HG03457 (cell line): ENCODE measurements around the gene CDC25A.

ENCODE experiments used
- ATAC-seq: cut with Tn5 transposase; IDR thresholded peaks from one replicate; pipeline ENCODE4 v1.9.1; 2021; ENCODE audit warnings: moderate number of reproducible peaks; ENCODE audit not compliant: unreplicated experiment

The CDC25A gene

GRCh38 chr3:48143567-48143966 lies 44.6 kb downstream of the CDC25A start:
- no peak for ATAC-seq

GRCh38 chr3:48142316-48142870 lies 45.8 kb downstream of the CDC25A start:
- ATAC-seq = no peak

- ATAC-seq = no peak
Observed at GRCh38 chr3:48141604-48142137, 46.5 kb downstream of the CDC25A start.

DNA sequence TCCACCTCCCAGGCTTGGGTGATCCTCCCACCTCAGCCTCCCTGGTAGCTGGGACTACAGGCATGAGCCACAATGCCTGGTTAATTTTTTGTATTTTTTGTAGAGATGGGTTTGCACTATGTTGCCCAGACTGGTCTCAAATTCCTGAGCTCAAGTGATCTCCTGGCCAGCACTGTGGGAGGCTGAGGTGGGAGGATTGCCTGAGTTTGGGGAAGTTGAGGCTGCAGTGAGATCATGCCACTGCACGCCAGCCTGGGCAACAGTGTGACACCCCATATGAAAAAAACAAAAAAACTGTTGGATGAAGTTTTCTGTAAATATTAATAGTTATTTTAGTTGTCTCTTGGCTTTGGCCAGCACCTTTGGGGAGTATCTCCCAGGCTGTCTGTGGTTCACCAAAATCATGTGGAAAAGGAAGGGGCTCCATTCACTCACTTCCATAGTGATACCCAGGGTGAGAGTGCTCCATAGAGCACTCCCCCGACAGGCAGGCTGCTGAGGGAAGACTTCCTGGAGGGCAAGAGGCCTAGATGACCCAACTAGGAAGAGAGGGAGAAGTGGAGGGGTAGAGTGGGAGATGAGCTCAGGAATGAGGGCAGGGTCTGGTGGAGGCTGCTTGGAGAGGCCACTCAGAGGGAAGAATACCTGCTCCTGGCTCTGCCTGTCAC lies 47.1 kb downstream of the CDC25A start:
- ATAC-seq = no peak

DNA sequence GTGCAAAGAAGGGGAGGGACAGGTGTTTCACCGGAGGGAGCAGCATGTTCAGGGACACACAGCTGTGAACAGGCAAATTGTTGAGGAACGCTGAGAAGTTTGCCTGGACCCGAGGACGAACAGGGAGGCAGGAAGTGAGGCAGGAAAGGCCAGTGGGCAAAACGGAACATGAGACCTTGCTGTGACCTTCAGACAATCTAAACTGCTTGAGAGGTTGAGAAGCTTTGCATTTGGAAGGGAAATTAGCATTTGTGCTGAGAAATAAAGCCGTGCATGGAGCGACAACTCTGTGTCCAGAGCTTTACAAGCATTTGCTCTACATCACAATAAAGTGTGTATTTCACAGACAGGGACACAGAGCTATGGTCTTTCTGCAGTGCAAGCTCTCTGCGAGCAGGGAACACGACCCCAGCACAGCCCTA lies 47.9 kb downstream of the CDC25A start:
- ATAC-seq = no peak

DNA sequence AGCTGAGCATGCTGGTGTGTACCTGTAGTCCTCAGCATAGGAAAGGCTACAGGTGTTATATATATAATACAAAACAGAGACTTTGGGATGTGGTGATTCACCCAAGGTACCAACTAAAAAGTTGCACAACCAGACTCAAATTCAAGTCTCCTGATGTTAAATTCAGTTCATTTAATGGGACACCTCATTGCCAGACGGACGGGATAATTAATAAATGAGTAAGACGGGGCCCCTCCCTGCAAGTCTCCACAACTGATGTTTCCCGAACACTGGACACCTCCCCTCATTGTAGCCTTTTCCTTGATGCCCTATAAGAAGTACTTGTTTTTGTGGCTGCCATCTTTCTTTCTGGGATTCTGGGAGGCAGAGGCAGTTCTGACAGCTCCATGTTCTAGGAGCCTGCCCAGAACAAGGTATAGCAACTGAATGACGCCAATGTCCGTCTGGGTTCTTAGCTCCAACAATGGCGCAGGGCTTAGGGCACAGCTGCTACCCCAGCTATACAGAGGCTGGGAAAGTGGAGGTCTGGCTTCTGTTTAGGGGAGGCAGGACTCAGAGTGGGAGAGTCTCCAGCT lies 50.7 kb downstream of the CDC25A start:
- no peak for ATAC-seq

DNA sequence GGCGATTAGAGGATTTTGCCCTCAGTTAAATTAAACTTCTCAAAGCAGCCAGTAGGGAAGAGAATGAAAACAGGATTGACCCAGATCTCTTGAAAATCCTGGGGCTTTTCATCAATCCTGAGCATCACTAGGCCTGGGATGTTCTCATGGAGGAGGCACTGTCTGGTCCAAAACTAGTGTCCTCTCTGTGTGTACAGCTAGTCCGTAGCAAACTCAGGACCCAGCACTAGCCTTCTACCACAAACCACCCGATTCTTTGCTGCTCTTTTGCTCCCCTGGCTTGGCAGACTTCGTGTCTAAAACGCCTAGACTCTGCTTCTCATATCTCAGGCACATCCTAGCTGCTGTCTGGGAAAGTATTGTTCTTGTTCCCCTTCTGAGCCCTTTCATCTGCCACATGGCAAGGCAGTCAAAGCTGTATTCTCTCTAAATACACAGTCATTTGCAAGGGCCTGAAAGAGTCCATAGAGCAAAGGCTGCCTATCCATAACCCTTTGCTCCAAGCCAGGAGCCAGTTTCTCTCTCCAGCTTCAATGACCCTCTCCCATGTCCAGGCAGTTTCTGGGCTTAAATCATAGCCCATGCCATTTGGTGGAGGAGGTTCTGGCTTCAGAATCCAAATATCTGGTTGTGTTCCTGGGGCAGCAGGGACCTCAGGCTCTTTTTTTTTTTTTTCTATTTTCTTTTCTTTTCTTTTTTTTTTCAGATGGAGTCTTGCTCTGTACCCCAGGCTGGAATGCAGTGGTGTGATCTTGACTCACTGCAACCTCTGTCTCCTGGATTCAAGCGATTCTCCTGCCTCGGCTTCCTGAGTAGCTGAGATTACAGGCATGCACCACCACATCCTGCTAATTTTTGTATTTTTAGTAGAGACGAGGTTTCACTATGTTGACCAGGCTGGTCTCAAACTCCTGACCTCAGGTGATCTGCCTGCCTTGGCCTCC lies 52.4 kb downstream of the CDC25A start:
- no peak for ATAC-seq

DNA sequence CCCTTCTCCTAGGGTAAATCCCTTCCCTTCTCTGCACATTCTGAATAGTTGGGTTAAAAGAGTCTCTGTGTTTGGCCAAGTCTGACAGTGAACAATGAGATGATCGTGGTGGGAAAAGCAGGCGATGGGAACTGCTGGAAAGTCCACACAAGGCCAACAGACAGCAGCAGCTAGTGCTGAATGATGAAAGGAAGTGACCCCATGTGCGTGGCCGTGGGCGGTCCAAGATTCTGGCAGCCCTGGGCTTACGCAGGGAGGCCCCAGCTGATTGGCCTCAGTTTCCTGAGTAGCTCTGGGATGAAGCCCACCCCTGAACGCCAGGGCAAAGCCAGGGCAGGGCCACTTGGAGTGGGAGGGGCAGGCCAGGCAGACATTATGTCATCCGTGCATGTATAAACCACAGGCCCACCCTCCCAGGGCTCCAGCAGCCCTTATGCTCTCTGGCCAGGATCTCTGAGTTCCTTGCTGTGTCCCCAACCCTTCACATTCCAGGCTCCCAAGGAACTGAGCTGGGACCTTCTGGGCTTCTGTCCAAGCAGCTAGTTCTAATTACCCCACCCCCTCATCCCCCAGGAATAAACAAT lies 57.8 kb downstream of the CDC25A start:
- ATAC-seq = no peak

GRCh38 chr3:48129921-48130320 lies 58.3 kb downstream of the CDC25A start:
- ATAC-seq = no peak

- no peak for ATAC-seq
Observed at GRCh38 chr3:48128774-48129173, 59.4 kb downstream of the CDC25A start.

DNA sequence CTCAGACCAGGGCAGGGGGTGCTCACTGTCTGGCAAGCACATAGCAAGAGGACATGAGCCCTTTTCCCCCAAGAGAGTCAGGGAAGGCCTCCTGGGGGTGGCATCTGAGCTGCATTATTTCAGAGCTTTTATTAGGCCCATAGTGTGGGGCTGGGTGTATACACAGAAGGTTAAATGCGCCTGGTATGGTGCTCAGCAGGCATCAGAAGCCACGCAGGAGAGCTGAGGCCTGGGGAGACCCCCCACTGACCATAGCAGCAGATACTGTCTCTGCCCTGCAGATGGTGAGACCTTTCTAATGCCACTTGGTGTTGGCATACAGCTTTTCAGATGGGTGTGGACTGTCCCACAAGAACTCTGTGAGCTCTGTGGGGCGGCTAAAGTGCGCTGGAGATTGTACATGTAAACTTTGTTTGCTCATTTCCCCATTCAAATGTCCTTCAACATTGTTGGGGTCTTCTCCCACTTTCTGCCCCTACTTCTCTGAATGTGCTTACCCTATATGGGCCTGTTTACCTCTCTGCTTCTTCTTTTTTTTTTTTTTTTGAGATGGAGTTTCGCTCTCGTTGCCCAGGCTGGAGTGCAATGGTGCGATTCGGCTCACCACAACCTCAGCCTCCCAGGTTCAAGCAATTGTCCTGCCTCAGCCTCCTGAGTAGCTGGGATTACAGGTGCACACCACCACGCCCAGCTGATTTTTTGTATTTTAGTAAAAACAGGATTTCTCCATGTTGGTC lies 62.2 kb downstream of the CDC25A start:
- ATAC-seq = no peak

- no peak for ATAC-seq
Observed at GRCh38 chr3:48125013-48125705, 63.1 kb downstream of the CDC25A start.

GRCh38 chr3:48123346-48123745 lies 64.9 kb downstream of the CDC25A start:
- ATAC-seq = no peak

DNA sequence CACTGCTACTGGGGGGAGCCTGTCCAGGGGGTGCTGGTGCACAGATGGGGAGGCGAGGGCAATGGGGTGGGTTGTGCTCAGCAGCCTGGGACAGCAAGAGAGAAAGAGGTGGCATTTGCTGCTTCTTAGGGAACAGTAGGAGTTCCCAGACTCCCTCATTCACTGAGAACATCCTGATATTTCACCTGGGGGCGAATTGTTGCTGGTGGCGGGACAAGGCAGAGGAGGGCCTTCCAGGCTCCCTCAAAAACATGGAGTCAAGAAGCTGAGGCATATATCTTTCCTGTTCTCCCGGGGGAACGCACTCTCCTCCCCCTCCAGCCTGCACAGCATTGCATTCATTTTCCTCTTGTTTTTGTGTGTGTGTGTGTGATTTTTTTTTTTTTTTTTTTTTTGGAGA lies 65.7 kb downstream of the CDC25A start:
- no peak for ATAC-seq

- no peak for ATAC-seq
Observed at GRCh38 chr3:48120223-48120622, 68.0 kb downstream of the CDC25A start.

DNA sequence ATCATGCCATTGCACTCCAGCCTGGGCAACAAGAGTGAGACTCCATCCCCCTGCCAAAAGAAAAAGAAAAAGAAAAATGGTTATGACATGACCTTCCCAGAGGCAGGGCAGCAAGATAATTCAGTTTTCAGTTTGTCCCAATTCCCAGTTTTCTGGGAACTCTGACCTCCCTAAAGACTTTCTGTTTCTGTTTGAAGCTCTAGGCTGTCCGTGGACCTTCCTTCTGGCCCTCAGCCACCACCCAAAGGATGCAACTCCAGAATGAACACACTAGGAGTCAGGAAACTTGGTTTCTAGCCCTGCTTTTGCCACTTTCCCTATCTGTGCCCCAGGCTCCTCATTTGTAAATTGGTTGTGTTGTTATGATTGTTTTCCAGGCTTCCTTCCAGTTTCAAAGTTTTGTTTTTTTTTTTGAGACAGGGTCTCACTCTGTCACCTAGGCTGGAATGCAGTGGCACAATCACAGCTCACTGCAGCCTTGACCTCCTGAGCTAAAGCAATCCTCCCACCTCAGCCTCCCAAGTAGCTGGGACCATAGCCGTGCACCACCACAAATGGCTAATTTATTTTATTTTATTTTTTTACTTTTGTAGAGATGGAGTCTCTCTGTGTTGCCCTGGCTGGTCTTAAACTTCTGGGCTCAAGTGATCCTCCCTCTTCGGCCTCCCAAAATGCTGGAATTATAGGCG lies 68.6 kb downstream of the CDC25A start:
- no peak for ATAC-seq

GRCh38 chr3:48118928-48119327 lies 69.3 kb downstream of the CDC25A start:
- no peak for ATAC-seq

GRCh38 chr3:48118322-48118721 lies 69.9 kb downstream of the CDC25A start:
- ATAC-seq = no peak

GRCh38 chr3:48112813-48113212 lies 75.4 kb downstream of the CDC25A start:
- ATAC-seq = no peak
